ENCODE measurements around the gene PRM2.

PRM2 gene

DNA sequence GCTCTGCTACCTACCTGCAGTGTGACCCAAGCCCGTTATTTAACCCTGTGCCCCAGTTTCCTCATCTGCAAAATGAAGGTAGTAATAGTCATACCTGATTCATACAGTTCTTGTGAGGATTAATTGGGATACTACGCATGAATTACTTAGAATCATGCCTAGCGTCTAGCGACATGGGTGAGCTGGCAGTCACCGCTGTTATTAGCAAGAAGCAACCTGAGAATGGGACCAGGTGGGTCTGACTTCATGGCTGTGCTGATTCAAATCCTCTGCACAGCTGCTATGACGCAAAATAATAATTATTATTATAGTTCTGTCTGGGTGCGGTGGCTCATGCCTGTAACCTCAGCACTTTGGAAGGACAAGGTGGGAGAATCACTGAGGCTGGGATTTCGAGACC, 28.1 kb downstream of the PRM2 start:
- no peak for DNase-seq (ENCODE audit: low read depth in 2 of 2)

DNA sequence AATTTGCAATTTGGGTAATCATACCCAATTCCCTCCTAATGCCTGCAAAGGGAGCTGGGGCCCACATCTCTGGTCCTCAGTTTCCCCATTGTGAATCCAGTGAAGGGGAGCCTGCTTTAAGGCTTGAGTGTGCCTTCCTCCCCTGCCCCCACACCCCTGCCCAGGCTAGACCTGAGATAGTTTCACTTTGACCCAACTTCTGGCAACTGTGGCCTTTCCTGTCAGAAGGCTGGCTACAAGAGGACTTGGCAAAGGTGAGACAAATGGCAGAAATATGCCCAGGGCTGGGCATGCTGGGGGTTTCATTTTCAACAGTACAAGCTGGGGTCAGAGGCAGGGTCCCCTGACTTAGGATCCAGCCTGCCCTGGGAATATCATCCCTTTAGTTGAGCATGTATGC, 30.3 kb downstream of the PRM2 start:
- no peak for DNase-seq (ENCODE audit: low read depth in 2 of 2)

DNA sequence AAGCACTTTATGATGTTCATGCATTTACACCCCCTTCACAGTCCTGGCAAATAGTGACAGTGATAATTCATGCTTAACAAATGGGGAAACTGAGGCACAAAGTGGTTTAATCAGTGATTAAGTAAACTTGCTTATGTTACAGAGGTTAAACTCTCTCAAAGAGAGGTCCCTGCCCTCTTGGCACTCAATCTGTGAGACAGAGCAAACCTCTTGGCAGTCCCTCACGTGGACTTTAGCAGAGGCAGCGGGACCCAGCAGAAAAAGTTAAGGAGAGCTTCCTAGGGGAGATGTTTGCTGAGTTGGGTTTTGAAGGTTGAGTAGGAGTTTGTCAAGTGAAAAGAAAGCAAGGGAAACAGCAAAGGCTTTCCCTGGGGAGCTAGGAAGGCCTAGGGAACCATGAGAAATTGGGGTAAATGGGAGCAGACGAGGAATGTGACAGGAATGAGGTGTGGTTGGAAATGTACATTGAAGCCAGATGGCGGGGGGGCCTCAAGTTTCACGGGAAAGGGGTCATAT, 31.0 kb downstream of the PRM2 start:
- DNase-seq (ENCODE audit: low read depth in 2 of 2): no peak

DNA sequence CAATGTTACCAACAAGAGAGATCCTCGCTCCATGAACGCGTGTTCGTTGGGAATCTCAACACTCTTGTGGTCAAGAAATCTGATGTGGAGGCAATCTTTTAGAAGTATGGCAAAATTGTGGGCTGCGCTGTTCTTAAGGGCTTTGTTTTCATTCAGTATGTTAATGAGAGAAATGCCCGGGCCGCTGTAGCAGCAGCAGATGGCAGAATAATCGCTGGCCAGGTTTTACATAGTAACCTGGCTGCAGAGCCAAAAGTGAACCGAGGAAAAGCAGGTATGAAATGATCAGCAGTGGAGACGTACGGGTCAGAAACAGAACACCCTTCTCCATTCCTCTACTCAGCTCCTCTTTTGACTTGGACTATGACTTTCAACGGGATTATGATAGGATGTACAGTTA, 33.6 kb downstream of the PRM2 start:
- DNase-seq (ENCODE audit: low read depth in 2 of 2): no peak

DNA sequence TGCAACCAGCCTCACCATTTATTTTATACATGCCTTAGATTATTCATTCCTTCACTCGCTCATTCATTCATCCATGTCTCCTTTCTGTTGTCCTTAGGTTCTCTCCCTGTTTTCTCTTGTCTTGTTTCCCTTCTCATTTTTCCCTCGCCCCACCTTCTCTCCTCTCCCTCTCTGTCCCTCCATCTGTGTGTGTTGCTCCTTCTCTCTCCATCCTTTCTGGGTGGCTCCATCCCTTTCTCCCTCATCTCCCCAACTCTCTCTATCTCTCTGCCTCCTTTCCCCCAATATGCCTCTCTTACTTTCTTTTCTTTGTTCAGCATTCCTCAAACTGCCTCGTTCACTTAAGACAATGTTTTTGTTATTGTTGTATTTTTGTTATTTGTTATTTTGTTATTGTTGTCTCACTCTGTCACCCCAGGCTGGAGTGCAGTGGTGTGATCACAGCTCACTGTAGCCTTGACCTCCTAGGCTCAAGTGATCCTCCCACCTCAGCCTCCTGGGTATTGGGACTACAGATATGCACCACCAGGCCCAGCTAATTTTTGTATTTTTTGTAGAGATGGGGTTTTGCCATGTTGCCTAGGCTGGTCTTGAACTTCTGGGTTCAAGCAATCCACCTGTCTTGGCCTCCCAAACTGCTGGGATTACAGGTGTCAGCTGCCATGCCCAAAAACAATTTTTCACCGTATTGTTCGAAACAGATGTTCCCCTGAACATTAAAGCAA, 34.6 kb downstream of the PRM2 start:
- no peak for DNase-seq (ENCODE audit: low read depth in 2 of 2)

DNA sequence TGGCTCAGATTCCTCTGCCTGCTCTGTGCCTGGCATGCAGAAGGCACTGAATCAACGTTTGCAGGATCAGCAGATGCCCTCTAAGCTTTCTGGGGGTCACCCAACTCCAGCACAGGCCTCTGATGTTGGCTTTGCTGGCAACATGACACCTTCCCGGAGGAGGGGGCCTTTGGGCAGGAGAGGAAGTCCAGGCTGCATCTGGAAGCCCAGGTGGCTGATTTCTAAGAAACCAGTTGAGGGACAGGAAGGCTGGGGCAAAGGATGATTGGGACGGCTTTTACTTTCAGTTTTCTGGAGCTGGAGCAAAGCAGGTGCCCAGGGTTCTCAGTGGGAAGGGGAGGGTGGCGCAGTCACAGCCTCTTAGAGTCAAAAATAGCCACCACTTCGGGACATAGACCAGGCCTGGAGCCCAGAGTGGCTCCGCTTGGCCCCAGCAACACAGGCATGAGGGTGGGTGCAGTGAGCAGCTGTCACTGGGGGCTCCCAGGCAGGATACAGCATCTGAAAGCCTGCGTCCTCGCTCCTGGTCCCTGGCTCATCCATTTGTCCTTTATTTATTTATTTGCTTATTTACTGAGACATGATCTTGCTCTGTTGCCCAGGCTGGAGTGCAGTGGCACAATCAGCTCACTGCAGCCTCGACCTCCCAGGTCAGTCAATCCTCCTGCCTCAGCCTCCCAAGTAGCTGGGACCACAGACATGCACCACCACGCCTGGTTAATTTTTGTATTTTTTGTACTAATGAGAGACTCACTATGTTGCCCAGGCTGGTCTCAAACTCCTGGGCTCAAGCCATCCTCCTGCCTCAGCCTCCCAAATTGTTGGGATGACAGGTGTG, 35.4 kb downstream of the PRM2 start:
- DNase-seq (ENCODE audit: low read depth in 2 of 2): no peak

DNA sequence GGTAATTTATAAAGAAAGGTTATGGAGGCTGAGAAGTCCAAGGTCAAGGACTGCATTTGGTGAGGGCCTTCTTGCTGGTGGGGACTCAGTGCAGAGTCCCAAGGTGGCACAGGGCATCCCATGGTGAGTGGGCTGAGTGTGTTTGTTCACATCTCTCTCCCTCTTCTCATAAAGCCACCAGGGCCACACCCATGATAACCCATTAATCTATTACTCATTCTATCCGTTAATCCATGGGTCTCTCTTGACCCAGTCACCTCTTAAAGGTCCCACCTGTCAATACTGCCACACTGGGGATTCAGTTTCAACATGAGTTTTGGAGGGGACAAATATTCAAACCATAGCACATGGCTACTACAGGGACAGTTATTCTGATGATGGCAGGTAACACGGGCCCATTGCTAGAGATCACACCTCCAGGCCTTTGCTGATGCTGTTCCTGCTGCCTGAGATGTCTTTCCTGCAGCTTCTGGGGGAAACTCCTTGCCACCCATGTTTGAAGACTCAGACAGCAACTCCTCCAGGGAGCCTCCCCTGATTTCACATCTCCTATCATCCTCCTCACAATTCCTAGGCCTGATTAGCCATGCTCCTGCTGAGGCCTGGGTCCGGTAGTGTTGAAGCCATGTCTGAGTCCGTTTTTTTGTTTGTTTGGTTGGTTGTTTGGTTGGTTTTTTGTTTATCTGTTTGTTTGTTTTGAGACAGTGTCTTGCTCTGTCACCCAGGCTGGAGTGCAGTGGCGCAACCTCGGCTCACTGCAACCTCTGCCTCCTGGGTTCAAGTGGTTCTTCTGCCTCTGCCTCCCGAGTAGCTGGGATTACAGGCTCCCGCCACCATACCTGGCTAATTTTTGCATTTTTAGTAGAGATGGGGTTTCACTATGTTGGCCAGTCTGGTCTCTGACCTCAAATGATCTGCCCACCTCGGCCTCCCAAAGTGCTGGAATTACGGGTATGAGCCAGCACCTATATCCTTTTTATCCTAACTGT, 36.3 kb downstream of the PRM2 start:
- no peak for DNase-seq (ENCODE audit: low read depth in 2 of 2)

DNA sequence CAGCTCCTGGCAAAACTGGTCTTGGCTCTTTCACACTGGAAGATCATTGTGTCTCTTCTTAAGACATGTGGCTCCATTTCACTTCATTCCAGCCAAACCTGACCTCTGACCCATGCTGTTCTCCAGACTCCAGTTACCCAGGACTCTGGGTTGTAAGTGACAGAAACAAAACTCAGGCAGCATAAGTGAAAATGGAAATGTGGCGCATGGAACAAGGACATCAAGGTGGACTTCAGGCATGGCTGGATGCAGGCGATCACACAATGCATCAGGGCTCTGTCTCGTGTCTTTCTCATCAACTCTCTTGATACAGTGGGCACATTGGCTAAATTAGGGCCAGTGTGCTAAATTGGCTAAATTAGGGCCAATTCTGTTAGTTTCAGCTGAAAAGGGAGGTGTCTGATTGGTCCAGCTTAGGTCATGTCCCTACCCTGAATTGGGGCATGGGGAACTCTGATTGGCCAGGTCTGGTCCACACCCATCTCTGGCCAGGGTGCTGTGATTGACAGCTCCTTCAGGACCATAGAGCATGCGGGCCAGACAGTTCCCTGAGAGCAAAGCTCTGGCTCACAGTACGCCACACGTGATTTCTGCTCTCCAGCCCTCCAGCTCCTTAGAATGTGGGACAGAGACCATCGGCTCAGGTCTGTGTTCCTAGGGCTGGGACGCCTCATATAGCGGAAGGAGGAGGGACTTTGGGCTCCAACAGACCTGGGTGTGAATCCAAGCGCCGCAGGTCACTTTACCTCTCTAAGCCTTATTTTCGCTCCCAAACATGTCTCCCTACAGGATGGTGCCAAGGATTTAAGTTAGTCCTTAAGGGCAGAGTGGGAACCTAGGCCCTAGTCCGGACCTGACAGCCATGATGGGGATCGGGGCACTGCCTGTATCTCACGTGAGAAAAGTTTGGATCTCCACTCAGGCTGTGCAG, 37.7 kb downstream of the PRM2 start:
- DNase-seq (ENCODE audit: low read depth in 2 of 2): no peak

DNA sequence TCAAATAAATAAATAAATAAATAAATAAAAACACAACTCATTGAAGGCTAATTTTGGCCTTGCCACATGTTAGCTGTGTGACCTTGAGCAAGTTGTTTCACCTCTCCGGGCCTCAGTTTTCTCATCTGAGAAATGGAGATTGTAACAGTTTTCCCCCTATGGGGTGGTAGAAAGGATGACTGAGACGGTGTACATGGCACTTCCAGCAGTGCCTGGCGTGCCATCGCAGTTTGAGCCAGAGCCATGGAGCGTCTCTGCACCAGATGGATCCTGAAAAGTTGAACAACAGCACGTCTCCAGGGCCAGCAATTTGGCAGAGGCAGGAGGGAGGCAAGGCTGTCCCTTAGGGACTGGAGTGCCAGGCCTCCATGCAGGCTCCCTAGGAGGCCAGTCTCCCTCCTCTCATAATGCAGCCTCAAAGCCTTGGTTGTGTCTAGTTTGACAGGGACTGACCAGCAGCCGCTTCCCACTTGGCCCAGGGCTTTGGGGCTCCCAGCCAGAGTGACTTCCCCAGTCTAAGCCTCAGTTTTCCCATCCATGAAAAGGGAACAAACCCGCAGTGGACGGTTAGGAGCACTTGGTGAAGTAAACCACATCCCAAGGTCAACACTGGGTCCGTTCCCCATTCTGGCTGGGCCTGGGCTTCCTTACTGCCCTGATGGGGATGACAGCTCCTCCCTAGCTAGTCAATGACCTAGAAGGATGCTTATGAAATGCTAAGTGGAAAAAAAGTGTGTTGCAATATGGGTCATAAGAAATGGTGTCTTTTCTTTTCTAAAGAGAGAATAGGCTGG, 39.6 kb downstream of the PRM2 start:
- DNase-seq (ENCODE audit: low read depth in 2 of 2): no peak

DNA sequence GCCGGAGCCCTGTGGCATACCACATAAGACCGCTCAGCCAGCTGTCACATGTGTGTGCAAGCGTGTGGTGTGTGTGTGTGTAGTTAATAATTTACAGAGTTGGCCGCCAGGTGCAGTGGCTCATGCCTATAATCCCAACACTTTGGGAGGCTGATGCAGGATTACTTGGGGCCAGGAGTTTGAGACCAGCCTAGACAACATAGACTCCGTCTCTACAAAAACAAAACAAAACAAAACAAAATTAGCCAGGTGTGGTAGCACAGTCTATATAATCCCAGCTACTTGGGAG, 40.6 kb downstream of the PRM2 start:
- DNase-seq (ENCODE audit: low read depth in 2 of 2): no peak

DNA sequence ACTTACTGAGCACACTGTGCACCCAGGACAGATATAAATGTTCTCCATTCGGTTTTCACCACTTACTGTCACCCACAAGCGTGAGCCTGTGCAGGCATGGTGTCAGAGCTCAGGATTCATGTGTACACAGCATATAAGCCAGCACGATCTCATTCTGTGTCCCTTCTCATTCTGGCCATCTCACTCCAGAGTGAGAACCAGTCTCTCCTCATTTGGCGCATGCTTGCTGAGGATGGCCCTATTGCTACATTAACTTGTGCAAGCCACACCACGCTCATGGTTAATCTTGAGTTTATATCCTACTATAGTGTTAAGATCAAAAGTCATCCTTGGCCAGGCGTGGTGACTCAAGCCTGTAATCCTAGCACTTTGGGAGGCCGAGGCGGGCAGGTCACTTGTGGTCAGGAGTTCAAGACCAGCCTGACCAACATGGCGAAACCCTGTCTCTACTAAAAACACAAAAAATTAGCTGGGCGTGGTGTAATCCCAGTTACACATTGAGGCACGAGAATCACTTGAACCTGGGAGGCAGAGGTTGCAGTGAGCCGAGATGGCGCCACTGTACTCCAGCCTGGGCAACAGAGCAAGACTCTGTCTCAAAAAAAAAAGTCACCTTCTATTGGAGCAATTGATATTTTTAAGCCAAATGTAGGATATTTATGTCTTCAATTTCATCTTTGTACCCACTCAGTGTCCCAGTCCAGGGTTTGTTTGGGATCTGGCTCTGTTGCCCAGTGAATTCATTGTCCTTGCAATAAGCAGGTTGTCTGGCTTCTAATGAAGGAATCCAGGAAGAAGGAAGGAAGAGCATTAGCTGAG, 41.2 kb downstream of the PRM2 start:
- no peak for DNase-seq (ENCODE audit: low read depth in 2 of 2)

DNA sequence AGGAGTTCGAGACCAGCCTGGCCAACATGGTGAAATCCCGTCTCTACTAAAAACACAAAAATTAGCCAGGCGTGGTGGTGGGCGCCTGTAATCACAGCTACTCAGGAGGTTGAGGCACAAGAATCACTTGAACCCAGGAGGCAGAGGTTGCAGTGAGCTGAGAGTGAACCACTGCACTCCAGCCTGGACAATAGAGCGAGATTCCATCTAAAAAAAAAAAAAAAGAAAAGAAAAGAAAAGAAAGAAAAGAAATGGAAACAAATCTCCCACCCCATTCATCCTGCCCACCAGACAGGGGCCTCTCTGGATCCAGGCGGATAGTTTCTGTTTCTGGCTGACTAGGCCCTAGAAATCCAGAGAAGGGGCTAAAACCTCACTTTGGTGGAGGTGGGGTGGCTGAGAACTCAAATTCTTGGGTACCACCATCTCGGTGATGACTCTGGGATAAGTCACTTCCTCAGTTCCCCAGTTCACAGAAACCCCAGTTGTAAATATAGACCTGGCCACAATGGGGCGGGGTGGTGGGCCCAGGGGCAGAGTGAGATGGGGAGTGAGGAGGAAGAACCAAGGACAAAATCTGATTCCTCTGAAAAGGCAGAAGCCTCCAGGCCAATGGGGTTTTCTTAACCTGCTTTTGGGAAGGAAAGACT, 42.4 kb downstream of the PRM2 start:
- peak; percentile 74 to 75 for DNase-seq (ENCODE audit: low read depth in 2 of 2)

DNA sequence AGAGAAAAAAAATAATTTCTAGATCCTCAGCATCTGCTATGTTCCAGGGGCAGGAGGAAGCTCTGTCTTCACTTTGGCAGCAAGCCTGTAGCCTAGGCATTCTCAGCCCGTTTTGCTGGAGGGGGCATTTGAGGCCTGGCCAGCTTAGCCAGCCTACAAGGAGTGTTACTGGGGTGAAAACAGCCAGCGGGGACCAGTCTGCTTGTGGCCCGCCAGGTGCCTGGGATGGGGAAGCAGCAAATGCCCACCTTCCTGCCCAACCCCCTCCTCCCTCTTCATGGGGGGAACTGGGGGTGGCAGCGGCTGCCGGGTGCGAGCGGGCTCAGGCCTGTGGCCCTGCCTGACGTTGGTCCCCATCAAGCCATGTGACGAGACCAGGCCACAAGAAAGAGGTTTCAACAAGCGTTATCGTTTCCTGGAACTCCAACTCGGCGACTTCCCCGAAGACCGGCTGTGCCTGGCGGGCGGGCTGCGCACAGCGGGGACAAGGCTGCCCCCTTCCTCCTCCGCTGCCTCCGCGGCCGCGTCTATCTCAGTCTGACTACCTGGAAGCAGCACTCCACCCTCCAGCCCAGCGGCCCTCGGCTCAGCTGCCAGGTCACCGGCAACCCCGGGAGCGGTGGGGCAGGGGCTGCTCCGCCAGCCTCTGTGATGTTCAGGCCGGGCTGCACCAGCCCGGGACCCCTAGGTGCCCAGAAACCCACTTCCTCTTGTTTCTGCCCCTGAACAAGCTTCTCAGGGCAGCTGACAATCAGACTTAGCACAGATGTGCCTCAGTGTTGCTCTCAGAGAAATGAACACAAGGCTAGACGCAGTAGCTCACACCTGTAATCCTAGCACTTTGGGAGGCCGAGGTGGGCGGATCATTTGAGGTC, 43.2 kb downstream of the PRM2 start:
- peak; percentile 90 to 94 for DNase-seq (ENCODE audit: low read depth in 2 of 2)

DNA sequence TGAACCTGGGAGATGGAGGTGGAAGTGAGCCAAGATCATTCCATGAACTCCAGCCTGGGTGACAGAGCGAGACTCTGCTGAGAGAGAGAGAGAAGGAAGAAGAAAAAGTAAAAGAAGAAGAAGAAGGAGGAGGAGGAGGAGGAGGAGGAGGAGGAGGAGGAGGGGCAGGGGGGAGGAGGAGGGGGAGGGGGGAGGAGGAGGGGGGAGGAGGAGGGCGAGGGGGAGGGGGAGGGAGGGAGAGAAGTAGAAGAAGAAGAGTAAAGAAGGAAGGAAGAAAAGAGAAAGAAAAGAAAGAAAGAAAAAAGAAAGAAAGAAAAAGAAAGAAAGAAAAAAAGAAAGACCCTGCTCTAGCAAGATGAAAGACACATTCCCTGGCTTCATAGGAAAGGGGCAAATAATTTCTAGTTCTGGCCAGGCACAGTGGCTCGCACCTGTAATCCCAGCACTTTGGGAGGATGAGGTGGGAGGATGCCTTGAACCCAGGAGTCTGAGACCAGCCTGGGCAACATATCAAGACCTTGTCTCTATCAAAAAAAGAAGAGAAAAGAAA, 43.9 kb downstream of the PRM2 start:
- DNase-seq (ENCODE audit: low read depth in 2 of 2): no peak

DNA sequence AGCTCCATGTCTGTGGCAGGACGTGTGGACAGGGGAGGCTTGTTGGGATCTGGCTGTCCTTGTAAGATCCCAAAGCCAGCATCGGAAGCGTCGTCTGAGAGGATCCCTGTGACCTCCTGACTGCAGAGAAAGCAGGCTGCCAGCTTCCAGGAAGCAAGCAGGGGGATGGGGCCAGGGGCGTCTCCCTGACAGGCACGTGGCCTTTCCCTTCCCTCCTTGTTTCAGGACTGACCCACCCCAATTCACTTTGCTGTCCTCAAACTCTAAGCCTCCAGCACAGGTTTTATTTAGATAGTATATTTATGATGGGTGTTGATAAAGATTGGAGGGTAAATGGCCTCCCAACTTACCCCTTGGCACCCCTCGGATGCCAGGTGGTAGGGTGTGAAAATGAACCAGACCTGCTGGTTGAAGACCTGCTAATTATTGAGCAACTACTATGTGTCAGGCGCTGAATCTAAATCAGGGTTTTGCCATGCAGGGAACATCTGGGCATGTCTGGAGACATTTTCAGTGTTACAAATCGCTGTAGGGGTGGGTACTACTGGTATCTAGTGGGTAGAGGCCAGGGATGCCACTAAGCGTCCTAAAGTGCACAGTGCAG, 44.8 kb downstream of the PRM2 start:
- no peak for DNase-seq (ENCODE audit: low read depth in 2 of 2)

DNA sequence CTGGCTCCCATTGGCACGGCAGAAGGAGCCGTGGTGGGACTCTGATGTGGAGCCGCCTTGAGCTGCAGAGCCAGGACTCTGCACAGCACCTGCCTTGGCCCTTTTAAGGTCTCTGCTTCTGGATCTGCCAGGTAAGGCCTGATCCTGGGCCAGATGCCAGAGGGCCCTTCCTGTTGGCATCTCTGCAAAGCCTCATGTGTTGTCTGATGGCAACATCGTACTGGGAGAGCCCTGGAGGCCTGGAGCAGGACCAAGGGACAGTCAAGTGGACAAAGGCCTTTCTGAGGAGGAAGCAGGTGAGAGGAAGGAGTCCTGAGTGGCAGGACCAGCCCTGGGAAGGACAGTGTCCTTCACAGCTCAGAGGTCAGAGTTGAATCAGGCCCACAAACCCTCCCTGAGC, 46.4 kb downstream of the PRM2 start:
- no peak for DNase-seq (ENCODE audit: low read depth in 2 of 2)

DNA sequence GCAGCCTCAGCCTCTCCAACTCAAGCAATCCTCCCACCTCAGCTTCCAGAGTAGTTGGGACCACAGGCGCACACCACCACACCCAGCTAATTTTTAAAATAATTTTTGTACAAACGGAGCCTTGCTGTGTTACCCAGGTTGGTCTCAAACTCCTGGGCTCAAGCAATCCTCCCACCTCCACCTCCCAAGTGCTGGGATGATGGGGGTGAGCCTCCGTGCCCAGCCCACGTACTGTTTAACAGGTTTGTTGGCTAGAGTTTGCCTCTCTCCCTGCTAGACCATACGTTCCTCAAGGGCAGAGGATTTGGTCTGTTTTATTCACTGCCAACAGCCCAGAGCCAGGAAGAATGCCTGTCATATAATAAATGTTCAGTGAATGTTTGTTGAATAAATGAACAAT, 46.8 kb downstream of the PRM2 start:
- DNase-seq (ENCODE audit: low read depth in 2 of 2): no peak

Measured in stimulated activated CD8-positive, alpha-beta memory T cell treated with anti-CD3 and anti-CD28 coated beads, Interleukin-7, amount 100 ng/mL, for 4 hours (primary cell).